Epithelial cell of prostate (primary cell): ENCODE results near the gene PHLDB1.

Source experiments
- DNase-seq: peaks from one replicate; pipeline ENCODE4 v3.0.0-alpha.2; 2011; ENCODE audit warnings: low read depth, low spot score
- H3K27ac ChIP-seq: fragments of 450-650 bp; 2 replicates; pipeline ENCODE4 v1.5.1; 2017; ENCODE audit warnings: mild to moderate bottlenecking

The PHLDB1 gene

GRCh38 chr11:118656563-118657165 lies 49.2 kb downstream of the PHLDB1 start:
- no peak overlapping the region for H3K27ac ChIP-seq
- no peak for DNase-seq

DNA sequence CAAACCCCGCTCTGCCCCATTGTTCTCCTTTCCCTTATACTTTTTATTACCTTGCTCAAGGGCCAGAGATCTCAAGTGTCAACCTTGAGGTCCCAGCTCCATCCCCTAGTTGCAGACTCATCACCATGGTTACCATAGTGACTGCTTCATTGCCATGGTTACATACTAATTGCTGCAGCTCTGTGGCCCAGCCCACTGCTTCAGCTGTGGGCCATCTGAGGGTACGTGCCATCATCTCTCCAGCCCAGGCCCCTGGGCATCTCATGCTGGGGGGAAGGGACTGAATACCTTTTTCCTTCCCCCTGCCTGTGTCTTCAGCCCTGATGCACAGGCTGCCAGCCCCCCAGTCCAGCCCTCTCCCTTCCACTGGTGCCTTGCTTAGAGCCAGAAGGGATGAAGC lies 49.8 kb downstream of the PHLDB1 start:
- DNase-seq = no peak
- H3K27ac ChIP-seq = no peak overlapping the region

DNA sequence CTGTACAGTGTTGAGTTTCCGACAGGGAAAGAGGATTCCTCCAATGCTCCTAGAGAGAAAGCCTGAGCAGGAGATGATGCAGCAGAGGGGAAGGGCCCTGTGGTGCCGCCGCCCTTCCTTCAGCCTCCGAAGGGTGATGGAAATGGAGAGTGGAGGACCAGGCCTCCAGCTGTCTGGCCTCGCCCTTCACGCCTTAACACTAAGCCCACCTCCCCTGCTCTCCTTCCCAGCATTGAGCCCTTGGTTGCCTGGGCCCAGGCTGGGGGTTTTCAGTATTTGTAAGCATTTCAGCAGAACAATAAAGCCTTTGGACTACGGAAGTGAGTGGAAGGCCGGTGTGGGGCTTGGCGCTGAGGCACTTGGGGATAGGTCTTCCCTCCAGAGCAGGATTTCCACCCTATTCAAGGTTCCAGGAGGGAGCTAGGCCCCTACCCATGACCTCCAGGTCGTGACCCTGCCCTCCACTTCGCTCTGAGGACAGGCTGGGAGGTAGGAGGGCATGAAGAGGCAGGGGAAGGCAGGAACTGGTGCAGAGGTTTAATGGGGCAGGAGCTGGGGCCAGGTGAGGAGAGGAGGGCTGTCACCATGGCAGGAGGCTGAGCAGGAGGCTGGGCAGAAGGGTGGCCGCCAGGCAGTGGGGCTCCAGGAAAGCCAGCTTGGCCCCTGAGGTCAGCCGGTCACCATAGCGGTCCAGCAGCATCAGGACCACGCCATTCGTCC lies 50.5 kb downstream of the PHLDB1 start:
- H3K27ac ChIP-seq = no peak overlapping the region
- DNase-seq = no peak

- no peak for DNase-seq
- no peak overlapping the region for H3K27ac ChIP-seq
Observed at GRCh38 chr11:118658429-118659313, 51.3 kb downstream of the PHLDB1 start.

DNA sequence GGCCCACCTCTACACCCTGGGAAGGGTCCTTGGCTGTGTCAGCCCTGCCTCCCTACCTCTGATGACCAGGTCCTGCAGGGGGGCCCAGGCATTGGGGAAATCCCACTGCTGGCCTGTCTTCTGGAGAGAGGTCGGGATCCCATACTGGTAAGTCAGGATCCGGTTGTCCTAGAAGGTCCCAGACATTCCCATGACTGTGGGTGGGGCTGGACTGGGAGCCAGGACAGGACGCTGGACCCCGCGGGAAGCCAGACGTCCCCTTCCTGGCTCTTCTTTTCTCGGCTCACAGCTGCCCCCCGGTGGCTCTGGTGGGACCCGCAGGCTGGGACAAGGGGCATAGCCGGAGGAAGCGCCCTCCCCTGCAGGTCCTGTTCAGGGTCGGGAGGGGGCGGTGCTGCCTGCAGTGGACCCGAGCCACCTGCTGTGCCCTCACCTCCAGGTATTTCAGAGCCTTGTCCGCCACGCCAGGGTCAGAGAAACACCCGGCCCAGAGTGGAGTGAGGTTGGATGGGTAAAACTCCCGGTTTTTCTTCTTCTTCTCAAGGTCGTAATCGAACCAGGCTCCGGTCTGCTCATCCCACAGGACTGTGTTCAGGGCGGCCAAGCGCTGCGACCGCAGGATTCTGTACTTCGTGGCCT lies 52.0 kb downstream of the PHLDB1 start:
- DNase-seq = no peak
- H3K27ac ChIP-seq = no peak overlapping the region

- no peak for DNase-seq
- no peak overlapping the region for H3K27ac ChIP-seq
Observed at GRCh38 chr11:118659953-118660680, 52.7 kb downstream of the PHLDB1 start.

- no peak for DNase-seq
- no peak overlapping the region for H3K27ac ChIP-seq
Observed at GRCh38 chr11:118660681-118661424, 53.4 kb downstream of the PHLDB1 start.

- no peak overlapping the region for H3K27ac ChIP-seq
- no peak for DNase-seq
Observed at GRCh38 chr11:118661425-118662301, 54.2 kb downstream of the PHLDB1 start.

- H3K27ac ChIP-seq = no peak overlapping the region
- no peak for DNase-seq
Observed at GRCh38 chr11:118662401-118663271, 55.2 kb downstream of the PHLDB1 start.

DNA sequence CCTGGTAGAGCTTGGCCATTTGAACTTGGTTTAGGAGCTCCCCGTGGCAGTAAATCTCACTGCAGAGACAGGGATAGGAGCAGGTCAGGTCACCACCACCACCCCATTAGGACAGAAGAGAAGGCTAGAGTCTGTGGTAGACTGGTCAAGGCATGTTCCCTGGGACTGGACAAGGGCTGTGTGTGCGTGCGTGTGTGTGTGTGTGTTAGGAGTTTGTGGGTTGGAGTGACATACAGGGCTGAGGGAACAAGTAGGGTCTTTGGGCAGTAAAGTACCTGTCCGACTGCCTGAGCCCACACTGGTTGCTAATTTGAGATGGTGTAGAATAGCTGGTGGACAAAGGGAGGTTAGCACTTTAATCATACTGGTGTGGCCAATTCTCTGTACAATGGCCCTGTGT lies 56.0 kb downstream of the PHLDB1 start:
- no peak overlapping the region for H3K27ac ChIP-seq
- no peak for DNase-seq

DNA sequence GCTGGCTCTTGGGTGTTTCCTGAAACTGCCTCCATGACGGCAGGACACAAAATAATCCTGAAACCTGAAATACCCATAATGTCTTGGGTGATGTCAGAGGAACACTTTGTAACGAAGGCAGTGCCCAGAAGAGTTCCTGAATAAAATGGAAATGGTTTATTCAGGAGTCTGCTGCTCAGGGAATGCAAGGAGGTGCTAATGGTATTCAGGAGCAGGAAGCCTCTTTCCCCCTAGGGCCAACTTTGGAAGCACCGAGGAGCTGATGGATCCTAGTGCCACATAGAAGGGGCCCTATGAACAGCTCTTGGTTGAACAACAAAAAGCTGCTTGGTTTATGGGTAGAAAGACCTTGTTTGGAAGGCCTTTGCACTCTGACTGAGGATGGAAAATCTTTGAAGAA lies 56.5 kb downstream of the PHLDB1 start:
- DNase-seq = no peak
- H3K27ac ChIP-seq = no peak overlapping the region

DNA sequence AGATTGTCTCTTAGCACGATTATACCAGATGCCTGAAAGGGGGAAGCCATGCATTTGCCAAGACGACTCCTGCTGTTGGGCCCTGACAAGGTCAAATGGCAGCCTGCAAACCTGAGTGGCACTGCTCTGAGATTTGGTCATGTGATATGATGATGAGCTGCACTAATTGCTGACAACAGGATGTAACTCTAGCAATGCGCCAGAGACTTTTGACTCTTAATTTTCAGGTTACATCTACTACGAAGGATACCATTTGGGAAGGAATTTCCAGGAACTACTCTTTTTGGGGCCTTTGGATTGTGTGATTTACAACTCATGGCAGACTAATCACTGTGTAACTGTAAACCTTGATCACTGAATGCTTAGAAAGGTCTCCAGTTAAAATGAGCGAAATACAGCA lies 59.0 kb downstream of the PHLDB1 start:
- no peak for DNase-seq
- H3K27ac ChIP-seq = no peak overlapping the region

DNA sequence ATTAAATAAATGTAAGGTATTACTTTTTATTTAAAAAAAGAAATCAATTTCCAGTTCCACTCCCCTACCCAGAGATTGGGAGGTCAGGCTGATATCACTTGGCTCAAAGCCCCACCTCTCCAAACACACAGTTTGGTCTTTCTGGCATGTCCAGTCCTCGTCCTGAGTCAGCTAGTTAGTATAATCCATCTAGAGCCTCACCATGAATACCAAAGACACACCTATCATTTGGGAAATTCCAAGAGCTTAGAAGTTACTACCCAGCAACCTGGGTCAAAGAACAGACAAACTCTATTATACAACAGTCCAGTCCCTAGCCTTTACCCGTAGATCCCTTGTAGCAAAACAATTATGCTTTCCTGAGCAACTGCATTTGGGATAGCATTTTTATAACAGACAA lies 62.6 kb downstream of the PHLDB1 start:
- DNase-seq = no peak
- H3K27ac ChIP-seq = no peak overlapping the region

DNA sequence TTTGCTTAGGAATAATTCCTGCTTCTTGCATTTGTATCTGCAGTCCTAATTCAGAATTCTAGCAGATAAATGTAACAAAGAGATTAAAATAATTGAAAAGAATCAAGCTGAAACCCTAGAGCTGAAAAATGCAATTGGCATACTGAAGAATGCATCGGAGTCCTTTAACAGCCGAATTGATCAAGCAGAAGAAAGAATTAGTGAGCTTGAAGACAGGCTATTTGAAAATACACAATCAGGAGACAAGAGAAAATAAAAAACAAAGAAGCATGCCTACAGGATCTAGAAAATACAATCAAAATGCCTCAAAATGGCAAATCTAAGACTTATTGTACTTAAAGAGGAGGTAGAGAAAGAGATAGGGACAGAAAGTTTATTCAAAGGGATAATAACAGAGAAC lies 63.8 kb downstream of the PHLDB1 start:
- no peak overlapping the region for H3K27ac ChIP-seq
- no peak for DNase-seq

- no peak overlapping the region for H3K27ac ChIP-seq
- no peak for DNase-seq
Observed at GRCh38 chr11:118672846-118673245, 65.4 kb downstream of the PHLDB1 start.

GRCh38 chr11:118673361-118674081 lies 66.1 kb downstream of the PHLDB1 start:
- DNase-seq = no peak

DNA sequence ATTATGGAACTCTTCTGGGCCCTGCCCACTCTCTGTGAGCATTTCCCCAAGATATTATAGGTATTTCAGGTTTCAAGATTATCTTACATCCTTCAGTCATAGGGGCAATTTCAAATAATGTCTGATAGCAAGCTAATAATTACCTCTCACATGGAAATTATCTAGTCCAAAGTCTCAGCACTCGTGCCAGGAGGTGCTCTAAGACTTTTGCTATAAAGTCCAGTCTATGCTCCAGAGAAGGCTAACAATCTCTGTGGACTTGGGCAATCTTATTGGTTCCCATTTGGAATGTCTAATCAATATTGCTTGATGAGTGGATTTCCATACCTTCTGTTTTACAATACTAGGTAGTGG lies 66.6 kb downstream of the PHLDB1 start:
- DNase-seq = no peak

More at GRCh38 chr11:118673361-118674081, 66.1 kb downstream of the PHLDB1 start:
- H3K27ac ChIP-seq = no peak overlapping the region

More for the DNA sequence above, 66.6 kb downstream of the PHLDB1 start:
- no peak overlapping the region for H3K27ac ChIP-seq
